B cell (primary cell): Measurements from ENCODE around the gene TRIM44.

Experiments used
- CTCF ChIP-seq: fragments of 200-600 bp; IDR thresholded peaks from one replicate; pipeline ENCODE4 v1.8.0; 2022; ENCODE audit warnings: antibody characterized with exemption, mild to moderate bottlenecking
- EZH2 ChIP-seq: IDR thresholded peaks from 2 replicates; pipeline ENCODE4 v1.6.1; 2012; ENCODE audit warnings: borderline replicate concordance, low read depth, mild to moderate bottlenecking, moderate library complexity, low read length; ENCODE audit not compliant: insufficient read depth, poor library complexity, severe bottlenecking

GRCh38 chr11:35681163-35681767, 18.7 kb downstream of the TRIM44 start:
- TF ChIP-seq EZH2 (no peak), CTCF (no peak)
